Measurements from ENCODE around the gene PFKFB2. TPM values are rescaled to one million over a fixed set of nuclear protein-coding genes. Genes with fewer than 3 reads are reported as not detected.

The PFKFB2 gene
- total RNA-seq, 4 donors from 2014 or later, result 3.7 to 5.3 (median 4.1) TPM

GRCh38 chr1:207067665-207068064 lies 14.6 kb downstream of the PFKFB2 start:
- H3K27me3 ChIP-seq, result no peaks in the 10 kb centered on the region
- no peak for DNase-seq (ENCODE audit: extremely low spot score)
- H3K27ac ChIP-seq (replicated peaks in 1 of 4), result no peak overlapping the region
- no peak for TF ChIP-seq POLR2A (IDR thresholded peaks at IDR 0.05; ENCODE audit: low read depth)
- TF ChIP-seq, protein P1, sequence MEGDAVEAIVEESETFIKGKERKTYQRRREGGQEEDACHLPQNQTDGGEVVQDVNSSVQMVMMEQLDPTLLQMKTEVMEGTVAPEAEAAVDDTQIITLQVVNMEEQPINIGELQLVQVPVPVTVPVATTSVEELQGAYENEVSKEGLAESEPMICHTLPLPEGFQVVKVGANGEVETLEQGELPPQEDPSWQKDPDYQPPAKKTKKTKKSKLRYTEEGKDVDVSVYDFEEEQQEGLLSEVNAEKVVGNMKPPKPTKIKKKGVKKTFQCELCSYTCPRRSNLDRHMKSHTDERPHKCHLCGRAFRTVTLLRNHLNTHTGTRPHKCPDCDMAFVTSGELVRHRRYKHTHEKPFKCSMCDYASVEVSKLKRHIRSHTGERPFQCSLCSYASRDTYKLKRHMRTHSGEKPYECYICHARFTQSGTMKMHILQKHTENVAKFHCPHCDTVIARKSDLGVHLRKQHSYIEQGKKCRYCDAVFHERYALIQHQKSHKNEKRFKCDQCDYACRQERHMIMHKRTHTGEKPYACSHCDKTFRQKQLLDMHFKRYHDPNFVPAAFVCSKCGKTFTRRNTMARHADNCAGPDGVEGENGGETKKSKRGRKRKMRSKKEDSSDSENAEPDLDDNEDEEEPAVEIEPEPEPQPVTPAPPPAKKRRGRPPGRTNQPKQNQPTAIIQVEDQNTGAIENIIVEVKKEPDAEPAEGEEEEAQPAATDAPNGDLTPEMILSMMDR (IDR thresholded peaks at IDR 0.05), result no peak
- no peak for TF ChIP-seq EP300 (IDR thresholded peaks at IDR 0.05)
- no peak for TF ChIP-seq POLR2AphosphoS5 (IDR thresholded peaks at IDR 0.05)
- H3K9me3 ChIP-seq, result no peaks in the 10 kb centered on the region
- peaks cover 31 to 100% (median 87%) of the 10 kb centered on the region in 4 donors for H3K36me3 ChIP-seq
- WGBS, result 93% methylated on average over 5 of the region's 5 CpGs
- H3K4me1 ChIP-seq, result peaks cover 0 to 6% (median 2%) of the 10 kb centered on the region in 4 donors
- intact Hi-C loops (cut with DNase I), result no loop called here
- no peak overlapping the region for H3K4me3 ChIP-seq

GRCh38 chr1:207069061-207069460 lies 16.0 kb downstream of the PFKFB2 start:
- WGBS, result 81% methylated on average over 3 of the region's 3 CpGs
- Histone ChIP-seq H3K27me3 (no peaks in the 10 kb centered on the region), H3K4me3 (no peak overlapping the region), H3K9me3 (no peaks in the 10 kb centered on the region), H3K36me3 (peaks cover 27 to 93% (median 80%) of the 10 kb centered on the region in 4 donors), H3K4me1 (peaks cover 0 to 10% (median 2%) of the 10 kb centered on the region in 4 donors), H3K27ac (replicated peaks in 1 of 4) (no peak overlapping the region)
- TF ChIP-seq POLR2AphosphoS5 (IDR thresholded peaks at IDR 0.05) (no peak), EP300 (IDR thresholded peaks at IDR 0.05) (no peak), POLR2A (IDR thresholded peaks at IDR 0.05; ENCODE audit: low read depth) (no peak)
- TF ChIP-seq, protein P1 (IDR thresholded peaks at IDR 0.05), result no peak
- intact Hi-C loops (cut with DNase I), result no loop called here
- DNase-seq (ENCODE audit: extremely low spot score), result no peak

GRCh38 chr1:207069858-207070506 lies 16.9 kb downstream of the PFKFB2 start:
- no peaks in the 10 kb centered on the region for H3K27me3 ChIP-seq
- no peak overlapping the region for H3K27ac ChIP-seq (replicated peaks in 1 of 4)
- peaks cover 24 to 97% (median 75%) of the 10 kb centered on the region in 4 donors for H3K36me3 ChIP-seq
- H3K4me3 ChIP-seq, result no peak overlapping the region
- H3K4me1 ChIP-seq, result peaks cover 0 to 16% (median 1%) of the 10 kb centered on the region in 4 donors
- DNase-seq (ENCODE audit: extremely low spot score), result no peak
- intact Hi-C loops (cut with DNase I), result loop anchor here (10.0 kb wide), 1 partner anchor 335 kb away; no protein-coding TSS in a partner anchor
- H3K9me3 ChIP-seq, result no peaks in the 10 kb centered on the region
- TF ChIP-seq EP300 (IDR thresholded peaks at IDR 0.05) (no peak), POLR2AphosphoS5 (IDR thresholded peaks at IDR 0.05) (no peak), POLR2A (IDR thresholded peaks at IDR 0.05; ENCODE audit: low read depth) (no peak)
- WGBS, result 82% methylated on average over 2 of the region's 5 CpGs

DNA sequence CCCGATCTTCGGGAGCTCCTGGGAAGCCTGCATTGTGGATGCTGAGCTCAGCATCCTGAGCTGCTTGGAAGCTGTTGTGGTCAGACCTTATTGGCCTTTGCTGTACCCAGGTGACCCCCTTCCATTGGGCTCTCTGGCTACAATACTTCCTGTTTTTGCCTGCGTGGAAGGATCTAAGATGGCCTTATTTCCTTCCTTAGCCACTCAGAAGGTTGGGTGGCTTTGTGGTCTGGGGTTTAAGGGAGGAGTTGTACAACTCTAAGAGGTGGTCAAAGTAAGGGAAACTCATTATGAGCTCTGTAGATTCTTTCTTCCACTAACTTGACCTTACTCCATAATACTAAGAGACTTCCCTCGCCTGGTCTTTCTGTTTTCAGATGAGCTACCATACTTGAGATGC lies 17.7 kb downstream of the PFKFB2 start:
- no peak overlapping the region for H3K27ac ChIP-seq (replicated peaks in 1 of 4)
- peaks cover 24 to 91% (median 69%) of the 10 kb centered on the region in 4 donors for H3K36me3 ChIP-seq
- intact Hi-C loops (cut with DNase I), result loop anchor here (10.0 kb wide), 1 partner anchor 336 kb away; no protein-coding TSS in a partner anchor
- WGBS, result 85% methylated on average over 4 of the region's 4 CpGs
- DNase-seq (ENCODE audit: extremely low spot score), result no peak
- no peaks in the 10 kb centered on the region for H3K9me3 ChIP-seq
- no peaks in the 10 kb centered on the region for H3K27me3 ChIP-seq
- peaks cover 0 to 16% (median 0%) of the 10 kb centered on the region in 4 donors for H3K4me1 ChIP-seq
- H3K4me3 ChIP-seq, result no peak overlapping the region
- TF ChIP-seq, protein P1 (IDR thresholded peaks at IDR 0.05), result no peak
- TF ChIP-seq POLR2A (IDR thresholded peaks at IDR 0.05; ENCODE audit: low read depth) (no peak), POLR2AphosphoS5 (IDR thresholded peaks at IDR 0.05) (no peak), EP300 (IDR thresholded peaks at IDR 0.05) (no peak)

GRCh38 chr1:207071426-207071825 lies 18.4 kb downstream of the PFKFB2 start:
- no peak for DNase-seq (ENCODE audit: extremely low spot score)
- Histone ChIP-seq H3K27ac (replicated peaks in 1 of 4) (no peak overlapping the region), H3K9me3 (no peaks in the 10 kb centered on the region), H3K4me3 (no peak overlapping the region), H3K36me3 (peaks cover 24 to 89% (median 66%) of the 10 kb centered on the region in 4 donors), H3K27me3 (no peaks in the 10 kb centered on the region), H3K4me1 (peaks cover 0 to 19% (median 0%) of the 10 kb centered on the region in 4 donors)
- TF ChIP-seq POLR2AphosphoS5 (IDR thresholded peaks at IDR 0.05) (no peak), POLR2A (IDR thresholded peaks at IDR 0.05; ENCODE audit: low read depth) (no peak), EP300 (IDR thresholded peaks at IDR 0.05) (no peak)
- TF ChIP-seq, protein P1 (IDR thresholded peaks at IDR 0.05), result no peak
- intact Hi-C loops (cut with DNase I), result loop anchor here (10.0 kb wide), 1 partner anchor 337 kb away; no protein-coding TSS in a partner anchor
- WGBS, result 94% methylated on average over 6 of the region's 6 CpGs

Measured in esophagus muscularis mucosa (tissue), 4 donors.